ENCODE measurements around the gene ACY1.
"Not testable (repeated sequence)": the region's sequence is repeated elsewhere in the genome, so short reads cannot be mapped to it uniquely, and the experiment has no call there.

The ACY1 gene

DNA sequence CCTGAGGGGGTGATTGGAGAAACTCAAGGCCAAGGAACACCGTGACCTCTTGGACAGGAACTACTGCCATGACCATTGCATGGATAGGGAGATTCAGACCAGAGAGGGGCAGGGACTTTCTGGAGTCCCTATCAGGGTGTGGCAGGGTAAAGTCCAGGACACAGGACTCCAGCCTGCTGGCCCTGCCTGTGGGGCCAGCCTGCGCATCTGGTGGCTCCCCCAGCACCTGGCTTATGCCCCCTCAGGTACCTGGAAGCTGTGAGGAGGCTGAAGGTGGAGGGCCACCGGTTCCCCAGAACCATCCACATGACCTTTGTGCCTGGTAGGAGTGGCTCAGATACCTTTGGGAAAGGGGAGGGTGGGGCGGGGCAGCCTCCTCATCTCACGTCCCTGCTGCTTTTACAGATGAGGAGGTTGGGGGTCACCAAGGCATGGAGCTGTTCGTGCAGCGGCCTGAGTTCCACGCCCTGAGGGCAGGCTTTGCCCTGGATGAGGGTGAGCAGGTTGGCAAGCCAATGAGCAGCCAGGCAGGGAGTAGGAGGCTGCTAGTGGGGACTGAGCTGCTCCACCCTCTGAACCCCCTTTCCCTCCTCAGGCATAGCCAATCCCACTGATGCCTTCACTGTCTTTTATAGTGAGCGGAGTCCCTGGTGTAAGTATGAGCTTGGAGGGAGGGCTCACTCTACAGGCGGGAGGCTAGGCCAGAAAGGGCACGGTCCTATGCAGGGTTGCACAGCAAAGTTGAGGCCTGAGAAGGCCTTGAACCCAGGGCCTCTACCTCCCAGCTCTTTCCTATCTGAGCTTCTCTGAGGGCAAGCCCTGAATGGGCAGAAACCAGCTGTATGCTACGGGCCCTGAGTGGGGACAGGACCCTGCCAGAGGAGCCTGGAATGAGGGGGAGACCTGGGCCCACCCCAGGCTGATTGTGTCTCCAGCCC lies 2.9 kb downstream of the ACY1 start:
- FAIRE-seq: no peak

DNA sequence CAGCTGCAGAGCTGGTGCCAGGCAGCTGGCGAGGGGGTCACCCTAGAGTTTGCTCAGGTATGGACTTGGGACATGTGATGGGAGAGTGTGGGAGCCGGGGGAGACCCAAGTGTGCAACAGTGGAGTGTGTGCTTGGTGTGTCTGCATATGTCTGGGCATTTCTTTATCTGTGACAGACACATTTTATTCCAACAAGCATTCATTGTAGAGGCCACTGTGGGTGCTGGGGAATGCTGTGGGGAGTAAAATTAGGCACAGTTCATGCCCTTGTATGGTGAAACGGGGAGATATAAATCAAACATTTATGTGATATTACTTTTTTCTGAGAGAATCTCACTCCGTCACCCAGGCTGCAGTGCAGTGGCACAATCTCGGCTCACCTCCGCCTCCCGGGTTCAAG lies 4.2 kb downstream of the ACY1 start:
- no peak for FAIRE-seq

DNA sequence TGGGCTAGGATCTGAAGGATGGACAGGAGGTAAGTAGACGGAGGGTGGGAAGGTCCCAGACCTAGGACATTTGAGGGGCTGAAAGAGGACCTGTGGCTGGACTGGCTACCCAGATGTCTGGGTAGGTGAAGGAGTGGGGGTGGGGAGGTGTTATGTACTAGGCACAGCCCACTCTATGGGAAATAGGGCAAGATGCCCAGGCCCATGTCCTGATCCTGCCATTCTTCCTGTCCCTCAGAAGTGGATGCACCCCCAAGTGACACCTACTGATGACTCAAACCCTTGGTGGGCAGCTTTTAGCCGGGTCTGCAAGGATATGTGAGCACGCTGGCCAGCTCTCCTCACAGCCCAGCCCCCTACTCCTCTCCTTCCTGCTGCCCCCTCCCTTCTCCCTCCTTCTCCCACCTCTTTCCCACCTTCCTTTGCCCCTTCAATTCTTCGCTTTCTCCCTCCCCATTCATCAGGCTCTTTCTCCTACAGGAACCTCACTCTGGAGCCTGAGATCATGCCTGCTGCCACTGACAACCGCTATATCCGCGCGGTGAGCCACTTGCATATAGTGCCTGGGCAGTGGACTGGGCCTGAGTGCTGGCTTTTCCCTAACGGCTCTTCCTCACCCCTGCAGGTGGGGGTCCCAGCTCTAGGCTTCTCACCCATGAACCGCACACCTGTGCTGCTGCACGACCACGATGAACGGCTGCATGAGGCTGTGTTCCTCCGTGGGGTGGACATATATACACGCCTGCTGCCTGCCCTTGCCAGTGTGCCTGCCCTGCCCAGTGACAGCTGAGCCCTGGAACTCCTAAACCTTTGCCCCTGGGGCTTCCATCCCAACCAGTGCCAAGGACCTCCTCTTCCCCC lies 5.2 kb downstream of the ACY1 start:
- FAIRE-seq: no peak

DNA sequence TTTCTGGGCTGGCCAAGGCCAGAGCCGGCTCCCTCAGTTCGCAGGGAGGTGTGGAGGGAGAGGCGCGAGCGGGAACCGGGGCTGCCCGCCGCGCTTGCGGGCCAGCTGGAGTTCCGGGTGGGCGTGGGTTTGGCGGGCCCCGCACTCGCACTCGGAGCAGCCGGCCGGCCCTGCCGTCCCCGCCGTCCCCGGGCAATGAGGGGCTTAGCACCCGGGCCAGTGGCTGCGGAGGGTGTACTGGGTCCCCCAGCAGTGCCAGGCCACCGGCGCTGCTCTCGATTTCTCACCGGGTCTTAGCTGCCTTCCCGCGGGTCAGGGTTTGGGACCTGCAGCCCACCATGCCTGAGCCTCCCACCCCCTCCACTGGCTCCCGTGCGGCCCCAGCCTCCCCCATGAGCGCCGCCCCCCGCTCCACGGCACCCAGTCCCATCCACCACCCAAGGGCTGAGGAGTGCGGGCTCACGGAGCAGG lies 7.2 kb downstream of the ACY1 start:
- not testable (repeated sequence) for FAIRE-seq

DNA sequence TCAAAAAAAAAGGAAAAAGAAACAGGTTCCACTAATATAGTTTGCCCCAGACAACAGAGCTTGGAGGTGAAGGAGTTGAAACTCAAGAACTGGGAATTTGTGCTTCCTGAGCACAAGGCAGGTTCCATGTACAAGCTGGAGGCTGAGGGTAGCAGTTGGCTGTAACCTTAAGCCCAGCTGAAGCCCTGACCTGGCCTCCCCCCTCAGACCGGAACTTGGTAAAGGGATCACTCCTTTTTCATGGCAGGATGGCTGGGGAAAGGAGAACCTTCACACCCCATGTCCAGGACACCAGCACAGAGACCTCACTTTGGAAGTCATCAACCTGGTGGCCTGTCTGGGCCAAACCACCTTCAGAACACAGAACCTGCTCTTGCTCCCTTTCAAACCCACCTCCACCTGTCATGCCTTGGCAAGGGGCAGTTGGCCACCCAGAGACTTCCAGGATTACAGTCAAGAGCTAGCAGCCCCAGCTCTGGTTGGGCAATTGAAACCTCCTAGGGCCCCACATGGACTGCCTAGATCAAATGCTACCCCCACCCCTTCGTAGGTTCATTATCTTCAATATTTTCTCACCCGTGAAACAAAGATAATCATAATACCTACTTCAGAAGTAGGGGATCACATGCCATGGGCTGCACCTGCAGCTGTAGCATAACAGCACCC lies 8.8 kb downstream of the ACY1 start:
- no peak for FAIRE-seq

DNA sequence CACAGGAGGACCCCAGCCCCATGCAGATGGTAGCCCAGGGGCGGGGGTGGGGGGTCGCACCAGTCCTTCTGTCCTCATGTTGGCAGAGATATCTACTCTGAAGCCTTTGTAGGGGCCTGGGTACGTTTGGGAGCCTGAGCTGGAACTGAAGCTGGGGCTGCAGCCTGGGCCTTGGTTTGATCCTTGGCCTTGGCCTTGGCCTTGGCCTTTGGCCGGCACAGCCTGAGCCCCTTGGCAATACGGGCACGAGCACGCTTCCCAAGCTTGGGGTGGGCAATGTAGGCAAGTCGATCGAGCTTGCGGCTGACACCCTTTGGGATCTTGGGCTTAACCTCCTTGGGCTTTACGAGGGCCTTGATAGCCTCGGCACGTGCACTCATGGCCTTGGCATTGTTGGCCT lies 10.3 kb downstream of the ACY1 start:
- FAIRE-seq: not testable (repeated sequence)

DNA sequence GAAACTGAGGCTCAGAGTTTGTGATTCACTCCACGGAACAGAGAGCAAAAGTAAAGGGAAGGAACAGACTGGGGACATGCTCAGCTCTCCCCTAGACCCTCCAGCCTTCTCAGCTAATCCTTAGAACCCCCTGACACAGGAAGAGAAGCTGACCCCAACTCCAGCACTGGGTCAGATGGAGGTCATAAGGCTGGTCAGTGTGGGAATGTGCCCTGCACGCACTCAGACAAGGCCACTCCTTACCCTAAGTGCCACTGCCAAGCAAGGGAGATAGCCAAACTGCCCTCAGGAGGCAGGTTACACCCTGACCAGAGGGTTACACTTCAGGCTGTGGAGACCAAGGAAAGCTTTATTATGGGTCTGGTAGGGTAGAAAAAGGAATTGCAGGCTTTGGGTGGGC lies 11.2 kb downstream of the ACY1 start:
- no peak for FAIRE-seq

DNA sequence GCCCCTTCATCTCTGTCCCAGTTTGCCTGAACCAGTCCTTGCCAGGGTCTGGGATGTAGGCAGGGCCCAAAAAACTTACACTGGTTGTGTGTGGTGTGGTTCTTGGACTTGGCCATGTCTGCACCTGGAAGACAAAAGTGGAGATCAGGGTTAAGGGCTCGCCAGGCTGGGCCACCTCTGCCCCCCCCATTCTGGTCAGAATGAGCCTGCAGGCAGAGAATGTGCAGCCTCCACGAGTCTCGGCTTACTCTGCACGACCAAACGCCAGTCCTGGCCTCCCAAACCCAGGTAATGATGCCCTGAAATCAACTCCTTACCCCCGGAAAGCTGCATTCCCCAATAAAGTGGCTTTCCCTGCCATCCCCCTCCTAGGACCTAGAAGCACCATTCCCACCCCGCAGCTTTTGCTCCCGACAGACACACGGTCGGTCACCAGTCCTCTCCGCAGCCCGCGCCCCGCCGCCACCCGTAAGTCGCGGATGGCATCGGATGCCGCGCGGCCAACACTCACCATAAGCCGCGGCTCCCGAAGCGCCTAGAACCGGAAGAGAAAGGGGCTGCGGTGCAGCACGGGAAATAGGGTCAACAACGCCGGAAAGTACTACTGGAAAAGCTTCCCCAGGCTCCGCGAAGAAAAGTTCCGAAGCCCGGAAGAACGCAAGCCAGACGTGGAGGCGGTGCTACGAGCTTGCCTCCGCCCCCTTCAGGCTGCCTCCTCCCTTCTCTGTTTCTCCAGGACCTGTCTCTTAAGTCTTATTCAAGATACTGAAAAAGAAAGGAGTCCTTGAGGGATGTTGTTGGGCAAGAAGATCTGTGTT lies 12.2 kb downstream of the ACY1 start, which contains the start of gene RPL29:
Gene RPL29, minus strand, starts transcription at position 550 of the 818 bp plus-strand sequence. Its CDS starts 434 bp downstream, at position 116.
- no peak for FAIRE-seq

DNA sequence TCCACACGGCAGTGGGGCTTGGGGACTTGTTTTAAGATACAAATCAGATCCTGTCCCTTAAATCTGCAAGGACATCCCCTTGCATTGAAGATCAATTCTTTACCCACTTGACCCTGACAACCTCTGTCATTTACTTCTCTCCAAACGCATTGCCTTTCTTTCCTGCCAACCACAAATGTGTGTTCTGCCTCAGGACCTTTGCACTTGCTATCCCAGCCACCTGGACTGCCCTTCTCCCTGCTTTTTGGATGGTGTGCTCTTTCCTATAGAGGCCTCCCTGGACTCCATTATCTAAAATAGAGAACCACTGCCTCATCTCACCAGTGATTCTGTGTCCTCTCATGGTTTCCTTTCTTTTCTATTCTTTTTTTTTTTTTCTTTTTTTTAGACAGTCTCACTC lies 13.8 kb downstream of the ACY1 start:
- FAIRE-seq: no peak

DNA sequence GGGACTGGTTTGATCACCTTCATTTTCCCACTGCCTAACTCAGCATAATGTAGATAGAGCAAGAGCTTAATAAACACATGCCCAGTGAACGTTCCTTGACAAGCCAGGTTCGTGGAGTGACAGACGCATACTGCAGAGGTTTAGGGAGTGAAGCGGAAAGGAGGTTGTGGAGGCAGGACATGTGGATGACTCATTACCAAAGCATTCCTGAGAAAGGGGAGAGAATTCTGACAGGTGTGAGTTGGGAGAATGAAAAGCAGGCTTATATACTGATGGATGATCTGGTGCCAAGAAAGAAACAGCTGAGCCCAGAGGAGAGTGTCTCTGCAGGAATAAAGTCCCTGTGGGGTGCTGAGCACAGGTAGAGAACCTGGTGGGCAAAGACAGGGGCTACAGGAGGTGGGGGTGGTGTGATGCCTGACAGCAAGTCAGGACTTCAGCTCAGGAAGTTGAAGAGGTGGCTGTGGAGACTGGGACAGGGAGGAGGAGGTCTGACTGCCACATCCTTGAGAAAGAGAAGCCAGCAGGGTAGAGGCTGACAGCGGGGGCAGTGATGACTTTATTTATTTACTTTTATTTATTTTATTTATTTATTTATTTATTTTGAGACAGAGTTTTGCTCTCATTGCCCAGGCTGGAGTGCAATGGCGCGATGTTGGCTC lies 14.7 kb downstream of the ACY1 start:
- no peak for FAIRE-seq

DNA sequence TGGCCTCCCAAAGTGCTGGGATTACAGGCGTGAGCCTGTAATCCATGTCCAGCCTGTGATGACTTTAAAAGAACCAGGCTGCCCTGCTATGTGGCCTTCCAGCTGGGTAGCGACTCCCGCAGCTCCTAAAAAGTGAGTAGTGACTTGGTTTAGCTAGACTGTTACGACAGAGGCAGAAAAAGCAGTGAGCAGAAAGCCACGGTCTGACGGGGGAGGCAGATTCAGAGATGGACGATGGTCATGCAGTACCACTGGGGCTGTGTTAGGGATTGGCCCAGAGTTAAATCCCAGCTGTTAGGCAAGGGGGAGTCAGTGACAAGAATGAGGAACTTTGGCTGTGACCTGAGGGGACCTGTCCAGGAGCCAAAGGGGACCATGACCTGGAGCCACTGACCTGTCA lies 15.4 kb downstream of the ACY1 start:
- FAIRE-seq: no peak

DNA sequence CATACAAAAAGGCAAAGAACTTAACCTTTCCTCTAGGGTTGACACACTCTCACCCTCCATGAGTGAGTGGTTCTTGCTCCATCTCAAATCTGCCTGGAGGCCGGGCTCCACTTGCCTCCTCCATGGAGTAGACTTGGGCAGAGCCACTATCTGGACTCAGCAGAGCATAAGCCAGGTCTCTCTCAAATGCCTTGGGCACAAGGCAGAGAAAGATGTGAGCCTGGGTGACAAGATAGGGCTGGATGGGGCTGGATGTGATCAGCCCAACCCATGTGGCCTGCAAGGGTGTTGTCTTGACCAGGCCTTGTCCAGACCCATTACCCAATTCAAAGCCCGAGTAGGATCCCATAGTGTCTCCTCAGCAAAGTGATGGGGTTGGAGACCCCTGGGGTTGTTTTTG lies 16.5 kb downstream of the ACY1 start:
- FAIRE-seq: no peak

DNA sequence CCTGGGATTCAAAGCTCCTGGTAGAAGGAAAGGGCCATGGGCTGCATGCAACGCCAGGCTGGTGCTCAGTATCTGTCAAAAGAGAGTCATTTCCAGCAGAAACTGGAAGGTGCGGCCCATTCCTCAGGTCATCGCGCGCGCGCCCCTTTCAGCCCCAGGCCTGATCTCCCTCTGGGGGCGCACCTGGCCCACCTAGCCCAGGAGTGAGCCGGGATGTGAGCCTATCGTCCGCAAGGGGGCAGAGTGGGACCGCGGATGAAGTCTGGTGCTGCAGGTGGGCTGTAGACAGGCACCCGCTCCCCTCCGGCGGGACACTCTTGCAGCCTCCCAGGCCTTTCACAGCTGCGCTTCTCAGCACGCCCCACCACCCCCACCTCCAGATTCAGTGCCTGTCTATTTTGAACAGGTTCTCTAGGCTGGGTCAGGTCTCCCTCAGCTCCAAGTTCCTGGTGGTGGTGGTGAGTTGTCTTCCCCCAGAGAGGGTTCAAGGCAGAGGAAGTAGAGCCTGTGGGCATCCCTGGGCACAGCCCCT lies 18.2 kb downstream of the ACY1 start:
- no peak for FAIRE-seq

DNA sequence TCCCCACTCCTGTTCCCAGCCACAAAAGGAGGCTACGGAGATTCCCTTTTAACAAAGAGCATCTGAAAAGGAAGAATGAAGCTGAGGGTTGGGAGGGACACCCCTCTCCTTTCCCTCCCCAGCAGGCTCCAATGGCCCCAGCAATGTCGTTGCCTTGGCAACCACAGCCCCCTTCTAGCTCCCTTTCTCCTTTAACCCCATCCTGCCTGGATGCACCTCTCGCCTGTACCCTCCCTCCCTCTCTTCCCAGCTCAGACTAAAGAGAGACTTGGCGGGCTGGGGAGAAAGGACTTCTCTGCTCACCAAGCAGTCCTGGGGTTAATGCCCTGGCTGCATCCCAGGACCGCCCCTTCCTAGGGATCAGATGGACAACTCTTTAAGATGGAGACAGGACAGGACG lies 19.4 kb downstream of the ACY1 start:
- FAIRE-seq: no peak

DNA sequence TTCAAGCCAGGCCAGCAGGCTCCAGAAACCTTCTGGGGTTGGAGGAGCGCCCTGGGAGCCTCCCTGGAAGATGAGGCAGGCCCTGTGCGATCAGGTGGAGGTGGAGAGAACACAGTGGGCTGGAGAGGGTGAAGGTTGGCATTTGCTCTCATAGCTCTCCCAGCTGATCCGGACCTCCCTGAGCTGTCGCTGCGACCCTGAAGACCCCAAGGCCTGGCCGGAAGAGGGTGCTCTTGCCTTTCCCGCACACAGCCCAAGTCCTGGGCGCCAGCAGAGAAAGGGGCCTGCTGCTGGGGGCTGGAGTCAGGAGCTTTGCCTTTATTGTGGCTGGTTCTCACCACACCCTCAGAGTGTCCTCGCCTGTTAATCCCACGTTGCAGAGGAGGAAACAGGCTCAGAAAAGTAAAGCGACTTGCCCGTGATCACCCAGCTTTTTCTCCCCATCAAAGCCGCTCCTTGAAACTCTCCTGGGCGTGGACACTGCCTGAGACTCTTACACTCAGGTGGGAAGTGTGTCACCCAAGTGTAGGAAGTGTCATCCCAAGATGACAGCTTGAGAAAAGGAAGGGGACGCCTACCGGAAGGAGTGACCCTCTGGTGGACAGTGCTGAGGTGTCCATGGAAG lies 20.9 kb downstream of the ACY1 start:
- no peak for FAIRE-seq

DNA sequence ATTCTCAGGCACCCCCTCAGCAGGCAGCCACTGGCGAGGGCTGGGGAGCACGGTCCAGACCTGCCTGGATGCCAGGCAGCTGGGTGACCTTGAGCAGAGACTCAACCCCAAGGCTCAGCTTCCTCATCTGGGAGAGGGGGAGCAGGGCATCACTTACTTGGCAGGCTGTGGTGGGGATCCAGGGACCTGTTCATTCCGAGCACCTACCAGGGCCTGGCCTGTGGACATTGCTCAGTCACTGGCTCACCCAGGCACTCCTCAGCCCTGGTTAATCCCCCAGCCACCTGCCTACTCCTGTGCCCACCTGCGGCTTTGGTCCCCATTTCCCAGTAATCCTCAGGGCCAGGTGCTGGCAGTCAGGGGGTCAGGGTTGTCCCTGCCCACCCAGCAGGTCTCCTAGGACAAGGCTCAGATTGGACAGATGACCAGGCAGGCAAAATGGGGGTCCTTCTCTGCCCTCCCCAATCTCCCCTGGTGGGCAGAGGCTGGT lies 21.6 kb downstream of the ACY1 start:
- no peak for FAIRE-seq

DNA sequence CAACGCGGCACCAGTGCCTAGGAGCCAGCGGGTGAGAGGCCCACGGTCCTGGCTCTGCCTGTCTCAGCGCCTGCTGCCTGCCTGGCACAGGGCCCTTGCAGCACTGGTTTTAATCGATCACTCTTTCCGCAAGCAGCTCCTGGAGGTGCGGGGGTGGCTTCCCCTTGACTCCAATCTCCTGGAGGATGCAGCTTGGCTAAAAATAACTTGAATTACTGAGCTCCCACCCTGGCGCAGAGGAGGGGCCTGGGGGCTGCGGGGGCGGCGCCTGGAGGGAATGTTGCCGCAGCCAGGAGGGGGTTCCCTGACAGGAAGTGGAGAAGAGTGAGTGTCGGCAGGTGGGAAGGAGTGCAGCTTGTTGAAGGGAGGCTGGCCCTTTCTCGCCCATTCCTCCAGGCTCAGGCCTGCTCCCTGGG lies 22.2 kb downstream of the ACY1 start:
- no peak for FAIRE-seq

DNA sequence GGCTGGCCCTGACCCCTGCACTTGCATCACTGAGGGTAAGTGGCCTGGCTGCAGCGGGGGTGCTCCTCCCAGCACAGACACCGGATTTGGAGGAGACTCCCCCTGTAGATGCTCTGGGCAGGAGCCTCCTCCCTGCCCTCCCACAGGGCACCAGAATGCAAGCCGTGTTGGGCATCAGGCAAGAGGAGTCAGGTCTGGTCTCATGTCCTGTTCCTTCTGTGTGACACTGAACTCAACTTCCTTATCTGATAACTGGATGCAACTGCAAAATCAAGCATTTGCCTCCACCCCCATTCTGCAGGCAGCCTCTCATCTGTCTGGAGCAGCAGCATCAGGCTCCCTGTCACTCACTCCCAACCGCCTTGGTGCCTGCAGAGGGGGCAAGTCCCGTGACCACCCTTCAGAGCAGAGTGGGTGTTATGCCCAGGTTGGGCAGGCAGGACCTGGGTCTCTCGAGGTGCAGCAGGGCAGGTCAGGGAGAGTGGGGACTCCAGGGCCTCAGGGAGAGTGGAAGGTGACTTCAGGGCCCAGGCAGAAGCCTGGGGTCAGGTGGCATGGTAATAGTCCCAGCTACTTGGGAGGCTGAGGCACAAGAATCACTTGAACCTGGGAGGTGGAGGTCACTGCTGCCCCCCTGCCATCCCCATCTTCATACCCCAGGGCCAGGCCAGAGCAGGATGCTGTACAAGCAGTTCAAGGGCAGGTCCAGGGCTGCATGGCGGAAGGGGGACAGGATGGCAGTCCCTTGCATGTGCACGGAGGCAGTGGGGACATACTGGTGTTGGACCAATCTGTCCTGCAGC lies 22.9 kb downstream of the ACY1 start:
- no peak for FAIRE-seq

DNA sequence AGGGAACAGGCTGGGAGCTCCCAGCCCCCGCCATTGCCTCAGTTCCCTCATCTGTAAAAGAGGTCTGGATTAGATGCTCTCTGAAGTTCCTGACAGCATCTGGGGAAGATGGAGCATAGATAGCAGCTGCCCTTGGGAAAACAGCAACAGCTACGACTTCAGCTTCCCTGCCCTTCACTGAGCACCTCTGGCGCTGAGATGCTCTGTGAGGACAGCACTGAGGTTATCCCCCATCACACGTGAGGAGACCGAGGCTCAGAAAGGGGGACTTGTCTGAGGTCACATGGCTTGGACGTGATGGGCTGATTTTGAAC lies 23.4 kb downstream of the ACY1 start:
- no peak for FAIRE-seq

DNA sequence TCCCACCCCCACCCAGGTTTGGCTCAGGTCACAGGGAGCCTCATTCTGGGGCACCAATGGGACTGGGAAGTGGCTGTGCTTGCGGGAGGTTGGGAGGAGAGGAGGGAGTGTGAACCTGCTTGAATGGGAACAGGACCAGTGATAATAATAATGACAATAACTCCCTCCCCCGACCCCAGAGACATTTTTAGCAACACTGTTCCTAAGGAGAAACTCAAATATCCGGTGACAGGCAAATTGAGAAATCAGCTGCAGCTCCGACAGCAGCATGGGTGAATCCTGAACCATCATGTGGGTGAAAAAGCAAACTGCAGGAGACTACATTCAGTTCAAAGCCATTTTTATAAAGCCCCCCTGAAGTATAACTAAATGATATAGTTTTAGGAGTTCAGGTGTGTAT lies 24.0 kb downstream of the ACY1 start:
- no peak for FAIRE-seq
